ENCODE results near the gene NFXL1.

The NFXL1 gene

GRCh38 chr4:47915378-47915777, 995 bp upstream of the NFXL1 start:
- H3K9me3 Mint-ChIP-seq: no peaks in the 10 kb centered on the region
- H3K27me3 Mint-ChIP-seq: no peaks in the 10 kb centered on the region
- no peak for ATAC-seq
- peak overlapping the region; percentile 93 for H3K4me3 Mint-ChIP-seq
- H3K4me1 Mint-ChIP-seq: peaks cover 28% of the 10 kb centered on the region
- H3K27ac Mint-ChIP-seq: peak overlapping the region; percentile 89
- H3K36me3 Mint-ChIP-seq: peaks cover 11% of the 10 kb centered on the region

- H3K27ac Mint-ChIP-seq: peak overlapping the region; percentile 89
- H3K4me1 Mint-ChIP-seq: peaks cover 28% of the 10 kb centered on the region
- no peaks in the 10 kb centered on the region for H3K27me3 Mint-ChIP-seq
- no peak for ATAC-seq
- H3K36me3 Mint-ChIP-seq: peaks cover 16% of the 10 kb centered on the region
- peak overlapping the region; percentile 93 for H3K4me3 Mint-ChIP-seq
- H3K9me3 Mint-ChIP-seq: no peaks in the 10 kb centered on the region
These were observed 499 bp upstream of the NFXL1 start for GRCh38 chr4:47914926-47915237.

GRCh38 chr4:47913861-47914219, 543 bp downstream of the NFXL1 start:
- Mint-ChIP-seq H3K9me3 (no peaks in the 10 kb centered on the region), H3K27me3 (no peaks in the 10 kb centered on the region), H3K4me1 (peaks cover 28% of the 10 kb centered on the region), H3K4me3 (peak overlapping the region; percentile 93), H3K27ac (peak overlapping the region; percentile 89), H3K36me3 (peaks cover 20% of the 10 kb centered on the region)
- peak; percentile 13 for ATAC-seq

DNA sequence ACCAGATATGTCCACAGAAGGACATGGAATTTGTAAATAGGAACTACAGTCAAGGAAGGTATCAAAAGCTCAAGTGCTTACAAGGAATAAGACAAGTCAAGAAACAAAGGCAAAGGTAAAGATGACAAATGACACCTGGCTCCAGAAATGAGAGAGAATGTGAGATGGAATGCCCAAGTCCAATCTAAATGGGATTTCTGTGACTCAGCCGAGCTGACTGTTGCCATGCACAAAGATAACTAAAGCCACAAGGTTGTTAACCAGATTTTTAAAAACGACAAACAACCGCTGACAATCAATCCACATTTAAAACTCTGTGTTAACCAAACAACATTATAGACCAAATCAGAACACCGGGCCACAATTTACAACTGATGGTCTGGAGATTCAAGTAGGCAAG, 1.1 kb downstream of the NFXL1 start:
- no peaks in the 10 kb centered on the region for H3K9me3 Mint-ChIP-seq
- no peaks in the 10 kb centered on the region for H3K27me3 Mint-ChIP-seq
- H3K4me3 Mint-ChIP-seq: peak overlapping the region; percentile 93
- H3K27ac Mint-ChIP-seq: peak overlapping the region; percentile 89
- peaks cover 28% of the 10 kb centered on the region for H3K4me1 Mint-ChIP-seq
- no peak for ATAC-seq
- H3K36me3 Mint-ChIP-seq: peaks cover 25% of the 10 kb centered on the region

DNA sequence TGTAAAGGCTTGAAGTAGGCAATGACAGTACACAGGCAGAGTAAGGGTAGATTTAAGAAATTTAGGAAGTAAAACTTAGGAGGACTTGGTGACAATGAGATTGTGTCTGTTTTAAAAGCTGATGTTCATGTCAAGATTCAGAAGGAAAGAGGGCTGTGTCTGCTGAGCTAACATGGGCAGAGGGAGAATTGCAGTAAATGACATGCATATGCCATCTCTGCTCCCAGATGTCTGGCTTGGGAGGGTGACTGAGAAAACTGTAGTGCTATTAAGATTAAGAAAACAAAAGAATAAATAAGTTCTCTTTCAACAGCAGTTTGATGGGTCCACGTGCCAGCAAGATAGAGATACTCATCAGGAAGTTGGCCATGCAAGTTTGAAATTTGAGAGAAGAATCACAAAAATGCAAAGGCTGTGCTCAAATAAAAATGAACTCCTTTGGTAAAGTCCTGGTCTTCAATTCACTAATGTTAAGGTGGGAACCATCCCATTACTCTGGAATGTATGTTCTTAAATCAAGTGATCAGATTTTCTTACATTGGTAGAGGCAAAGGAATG, 7.2 kb downstream of the NFXL1 start:
- Mint-ChIP-seq H3K4me1 (peaks cover 7% of the 10 kb centered on the region), H3K9me3 (no peaks in the 10 kb centered on the region), H3K27me3 (no peaks in the 10 kb centered on the region), H3K36me3 (peaks cover 42% of the 10 kb centered on the region), H3K4me3 (no peak overlapping the region), H3K27ac (no peak overlapping the region)
- ATAC-seq: no peak

GRCh38 chr4:47899639-47900038, 14.7 kb downstream of the NFXL1 start:
- Mint-ChIP-seq H3K4me1 (no peaks in the 10 kb centered on the region), H3K36me3 (peaks cover 52% of the 10 kb centered on the region), H3K4me3 (no peak overlapping the region), H3K27ac (no peak overlapping the region), H3K9me3 (no peaks in the 10 kb centered on the region), H3K27me3 (no peaks in the 10 kb centered on the region)
- ATAC-seq: no peak

GRCh38 chr4:47891928-47892327, 22.5 kb downstream of the NFXL1 start:
- Mint-ChIP-seq H3K27ac (no peak overlapping the region), H3K27me3 (no peaks in the 10 kb centered on the region), H3K4me1 (no peaks in the 10 kb centered on the region), H3K9me3 (no peaks in the 10 kb centered on the region), H3K4me3 (no peak overlapping the region), H3K36me3 (peaks cover 53% of the 10 kb centered on the region)
- ATAC-seq: no peak

GRCh38 chr4:47882228-47882627, 32.2 kb downstream of the NFXL1 start:
- Mint-ChIP-seq H3K4me1 (no peaks in the 10 kb centered on the region), H3K4me3 (no peak overlapping the region), H3K27me3 (no peaks in the 10 kb centered on the region), H3K36me3 (peaks cover 52% of the 10 kb centered on the region), H3K27ac (no peak overlapping the region), H3K9me3 (no peaks in the 10 kb centered on the region)
- ATAC-seq: no peak

- H3K27ac Mint-ChIP-seq: no peak overlapping the region
- no peak overlapping the region for H3K4me3 Mint-ChIP-seq
- H3K4me1 Mint-ChIP-seq: no peaks in the 10 kb centered on the region
- H3K9me3 Mint-ChIP-seq: no peaks in the 10 kb centered on the region
- no peaks in the 10 kb centered on the region for H3K27me3 Mint-ChIP-seq
- no peak for ATAC-seq
- peaks cover 64% of the 10 kb centered on the region for H3K36me3 Mint-ChIP-seq
These were observed 34.9 kb downstream of the NFXL1 start for GRCh38 chr4:47879458-47879857.

GRCh38 chr4:47876784-47877546, 37.4 kb downstream of the NFXL1 start:
- peaks cover 4% of the 10 kb centered on the region for H3K9me3 Mint-ChIP-seq
- no peaks in the 10 kb centered on the region for H3K27me3 Mint-ChIP-seq
- ATAC-seq: no peak
- H3K4me3 Mint-ChIP-seq: no peak overlapping the region
- no peaks in the 10 kb centered on the region for H3K4me1 Mint-ChIP-seq
- no peak overlapping the region for H3K27ac Mint-ChIP-seq
- peaks cover 68% of the 10 kb centered on the region for H3K36me3 Mint-ChIP-seq

GRCh38 chr4:47876310-47876709, 38.1 kb downstream of the NFXL1 start:
- H3K9me3 Mint-ChIP-seq: peaks cover 4% of the 10 kb centered on the region
- H3K27me3 Mint-ChIP-seq: no peaks in the 10 kb centered on the region
- no peaks in the 10 kb centered on the region for H3K4me1 Mint-ChIP-seq
- no peak overlapping the region for H3K27ac Mint-ChIP-seq
- H3K36me3 Mint-ChIP-seq: peaks cover 62% of the 10 kb centered on the region
- ATAC-seq: no peak
- no peak overlapping the region for H3K4me3 Mint-ChIP-seq

- no peak overlapping the region for H3K27ac Mint-ChIP-seq
- peaks cover 4% of the 10 kb centered on the region for H3K9me3 Mint-ChIP-seq
- no peaks in the 10 kb centered on the region for H3K4me1 Mint-ChIP-seq
- no peaks in the 10 kb centered on the region for H3K27me3 Mint-ChIP-seq
- H3K36me3 Mint-ChIP-seq: peaks cover 71% of the 10 kb centered on the region
- no peak for ATAC-seq
- no peak overlapping the region for H3K4me3 Mint-ChIP-seq
These were observed 40.4 kb downstream of the NFXL1 start for GRCh38 chr4:47873877-47874541.

GRCh38 chr4:47863486-47863885, 50.9 kb downstream of the NFXL1 start:
- peaks cover 3% of the 10 kb centered on the region for H3K9me3 Mint-ChIP-seq
- ATAC-seq: no peak
- H3K4me1 Mint-ChIP-seq: no peaks in the 10 kb centered on the region
- H3K27me3 Mint-ChIP-seq: no peaks in the 10 kb centered on the region
- H3K27ac Mint-ChIP-seq: no peak overlapping the region
- peaks cover 33% of the 10 kb centered on the region for H3K36me3 Mint-ChIP-seq
- H3K4me3 Mint-ChIP-seq: no peak overlapping the region

DNA sequence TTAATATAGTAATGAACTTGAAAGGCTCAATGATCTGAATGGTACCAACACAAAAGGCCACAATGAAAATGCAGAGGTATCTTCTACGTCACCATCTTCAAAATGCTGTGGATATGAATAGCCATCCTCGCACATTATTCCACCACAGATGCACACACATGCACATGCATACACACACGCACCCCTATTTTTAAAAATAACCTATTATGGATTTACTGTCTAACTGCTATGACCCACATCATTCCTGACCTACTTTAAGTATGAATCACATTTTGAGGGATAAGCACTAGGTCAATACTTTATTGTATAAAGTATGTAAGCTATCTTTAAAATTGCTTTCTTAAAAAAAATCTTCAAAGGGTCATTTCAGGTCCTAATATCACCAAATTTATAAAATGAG, 52.1 kb downstream of the NFXL1 start:
- H3K9me3 Mint-ChIP-seq: no peaks in the 10 kb centered on the region
- peaks cover 8% of the 10 kb centered on the region for H3K4me1 Mint-ChIP-seq
- H3K36me3 Mint-ChIP-seq: peaks cover 30% of the 10 kb centered on the region
- H3K27ac Mint-ChIP-seq: no peak overlapping the region
- H3K27me3 Mint-ChIP-seq: no peaks in the 10 kb centered on the region
- H3K4me3 Mint-ChIP-seq: no peak overlapping the region
- no peak for ATAC-seq

DNA sequence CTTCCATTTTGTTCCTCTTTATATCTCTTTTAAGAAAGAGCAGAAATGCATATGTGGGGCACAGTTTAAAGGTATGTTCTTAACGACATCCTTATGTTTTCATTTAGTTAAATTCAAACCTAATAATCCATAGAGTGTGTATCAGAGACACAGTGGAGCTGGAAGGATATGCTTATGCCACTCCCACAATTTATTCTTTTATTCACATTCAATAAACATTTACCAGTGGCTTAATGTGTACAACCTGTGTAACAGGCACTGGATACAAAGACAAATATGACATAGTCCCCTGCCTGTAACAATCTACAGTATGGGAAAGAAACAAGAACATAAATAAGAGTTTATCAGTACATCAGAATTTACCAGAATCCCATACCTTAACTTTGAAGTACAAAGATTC, 54.1 kb downstream of the NFXL1 start:
- H3K9me3 Mint-ChIP-seq: no peaks in the 10 kb centered on the region
- no peak for ATAC-seq
- H3K36me3 Mint-ChIP-seq: peaks cover 32% of the 10 kb centered on the region

DNA sequence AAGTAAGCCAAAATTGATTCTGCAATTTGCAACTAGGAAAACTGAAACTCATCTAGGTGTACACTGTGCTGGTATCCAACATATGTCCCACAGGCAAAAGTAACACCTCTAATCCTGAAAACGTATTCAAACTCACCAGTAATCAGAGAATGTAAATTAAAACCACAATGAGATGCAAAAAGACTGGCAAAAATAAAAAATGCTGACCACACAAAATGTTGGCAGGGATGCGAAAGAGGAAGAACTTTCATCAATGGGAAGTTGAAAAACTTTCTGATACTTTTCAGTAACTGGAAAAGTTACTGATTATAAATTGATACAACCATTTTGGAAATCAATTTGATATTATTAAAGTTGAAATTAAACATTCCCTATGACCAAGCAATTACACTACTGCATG, 56.4 kb downstream of the NFXL1 start:
- Mint-ChIP-seq H3K4me3 (no peak overlapping the region), H3K36me3 (peaks cover 40% of the 10 kb centered on the region), H3K9me3 (no peaks in the 10 kb centered on the region), H3K4me1 (peaks cover 8% of the 10 kb centered on the region), H3K27me3 (no peaks in the 10 kb centered on the region), H3K27ac (no peak overlapping the region)
- ATAC-seq: no peak

More for the DNA sequence above, 54.1 kb downstream of the NFXL1 start:
- Mint-ChIP-seq H3K4me1 (peaks cover 8% of the 10 kb centered on the region), H3K27me3 (no peaks in the 10 kb centered on the region), H3K4me3 (no peak overlapping the region), H3K27ac (no peak overlapping the region)

Data from stimulated activated memory B cell treated with anti-CD40 and anti-IgM and Interleukin-4, amounts not matched to agents 10 μg/mL and 1 μg/mL and 100 μg/mL, for 72 hours (primary cell).